ENCODE data around the gene HCFC1R1. TPM values are rescaled to one million over a fixed set of nuclear protein-coding genes. Genes with fewer than 3 reads are reported as not detected.

The HCFC1R1 gene
- total RNA-seq, 1 donor from 2014 or later: 50.8 TPM

- no peak for TF ChIP-seq CTCF (IDR thresholded peaks at IDR 0.05)
- no peaks in the 10 kb centered on the region for H3K9me3 ChIP-seq
- no peak overlapping the region for H3K4me3 ChIP-seq
- DNase-seq (ENCODE audit: low spot score in 2 of 2): no peak
- H3K27me3 ChIP-seq: peaks cover 17% of the 10 kb centered on the region
- H3K4me1 ChIP-seq: peaks cover 3 to 4% of the 10 kb centered on the region in 2 donors
- no peaks in the 10 kb centered on the region for H3K36me3 ChIP-seq
- H3K27ac ChIP-seq: no peak overlapping the region
- intact Hi-C loops (cut with DNase I): no loop called here
Observed at GRCh38 chr16:3051494-3051893, 27.8 kb upstream of the HCFC1R1 start.

- Histone ChIP-seq H3K36me3 (no peaks in the 10 kb centered on the region), H3K27me3 (peaks cover 22% of the 10 kb centered on the region), H3K27ac (no peak overlapping the region), H3K4me3 (no peak overlapping the region), H3K9me3 (no peaks in the 10 kb centered on the region), H3K4me1 (peaks cover 8% of the 10 kb centered on the region in 2 donors)
- intact Hi-C loops (cut with DNase I): no loop called here
- no peak for DNase-seq (ENCODE audit: low spot score in 2 of 2)
- TF ChIP-seq CTCF (IDR thresholded peaks at IDR 0.05): no peak
Observed at GRCh38 chr16:3051009-3051408, 27.3 kb upstream of the HCFC1R1 start.

- intact Hi-C loops (cut with DNase I): no loop called here
- Histone ChIP-seq H3K9me3 (no peaks in the 10 kb centered on the region), H3K4me1 (peaks cover 13% of the 10 kb centered on the region in 2 donors), H3K36me3 (no peaks in the 10 kb centered on the region), H3K27me3 (peaks cover 26% of the 10 kb centered on the region), H3K4me3 (no peak overlapping the region), H3K27ac (no peak overlapping the region)
- TF ChIP-seq CTCF (IDR thresholded peaks at IDR 0.05): no peak
- no peak for DNase-seq (ENCODE audit: low spot score in 2 of 2)
Observed at GRCh38 chr16:3050487-3050886, 26.7 kb upstream of the HCFC1R1 start.

GRCh38 chr16:3049921-3050481 is 26.3 kb upstream of the HCFC1R1 start:
- Histone ChIP-seq H3K27ac (no peak overlapping the region), H3K4me3 (no peak overlapping the region), H3K36me3 (no peaks in the 10 kb centered on the region), H3K4me1 (peaks cover 16 to 17% of the 10 kb centered on the region in 2 donors), H3K9me3 (no peaks in the 10 kb centered on the region), H3K27me3 (peaks cover 31% of the 10 kb centered on the region)
- TF ChIP-seq CTCF (IDR thresholded peaks at IDR 0.05): no peak
- DNase-seq (ENCODE audit: low spot score in 2 of 2): no peak
- intact Hi-C loops (cut with DNase I): no loop called here

- Histone ChIP-seq H3K9me3 (no peaks in the 10 kb centered on the region), H3K27me3 (peaks cover 38% of the 10 kb centered on the region), H3K4me3 (no peak overlapping the region), H3K36me3 (no peaks in the 10 kb centered on the region), H3K4me1 (peaks cover 16 to 17% of the 10 kb centered on the region in 2 donors), H3K27ac (no peak overlapping the region)
- intact Hi-C loops (cut with DNase I): no loop called here
- TF ChIP-seq CTCF (IDR thresholded peaks at IDR 0.05): no peak
- no peak for DNase-seq (ENCODE audit: low spot score in 2 of 2)
Observed at GRCh38 chr16:3047387-3047720, 23.6 kb upstream of the HCFC1R1 start.

Measured in ascending aorta (tissue), 2 donors.